Suppressor macrophage treated with lipopolysaccharide for 4 hours (primary cell): ENCODE data around the gene TMEM221.

Experiments used
- DNase-seq: peaks from one replicate; pipeline ENCODE4 v3.0.0-alpha.2; 2020

The TMEM221 gene

GRCh38 chr19:17471410-17472125, 23.1 kb upstream of the TMEM221 start:
- DNase-seq, result no peak

- peak; percentile 98 for DNase-seq
Measured at GRCh38 chr19:17470068-17470841, 21.8 kb upstream of the TMEM221 start, which contains the start of gene SLC27A1. SLC27A1 (plus strand) TSS chr19:17470524; CDS start chr19:17470541, 17 bp downstream.

GRCh38 chr19:17469481-17470067, 21.1 kb upstream of the TMEM221 start:
- peak; percentile 89 for DNase-seq

- DNase-seq, result no peak
Measured at GRCh38 chr19:17469092-17469480, 20.6 kb upstream of the TMEM221 start.

GRCh38 chr19:17468302-17469091, 20.0 kb upstream of the TMEM221 start:
- DNase-seq, result no peak

- no peak for DNase-seq
Measured at GRCh38 chr19:17467471-17468301, 19.2 kb upstream of the TMEM221 start.

- DNase-seq, result no peak
Measured at GRCh38 chr19:17466487-17466850, 18.0 kb upstream of the TMEM221 start.

GRCh38 chr19:17460372-17461230, 12.1 kb upstream of the TMEM221 start, which contains the start of gene NXNL1:
NXNL1 (minus strand) TSS chr19:17460926; CDS start chr19:17460869, 57 bp downstream.
- no peak for DNase-seq

GRCh38 chr19:17458970-17459369, 10.5 kb upstream of the TMEM221 start:
- no peak for DNase-seq

- DNase-seq, result no peak
Measured at GRCh38 chr19:17457616-17458015, 9.1 kb upstream of the TMEM221 start.

- no peak for DNase-seq
Measured at GRCh38 chr19:17456127-17456526, 7.7 kb upstream of the TMEM221 start.

GRCh38 chr19:17455308-17456123, 7.0 kb upstream of the TMEM221 start:
- no peak for DNase-seq

GRCh38 chr19:17454576-17455071, 6.2 kb upstream of the TMEM221 start:
- no peak for DNase-seq

- no peak for DNase-seq
Measured at GRCh38 chr19:17451820-17452219, 3.4 kb upstream of the TMEM221 start.

- no peak for DNase-seq
Measured at GRCh38 chr19:17450264-17451075, 2.0 kb upstream of the TMEM221 start.

- DNase-seq, result no peak
Measured at GRCh38 chr19:17447704-17448130, 751 bp downstream of the TMEM221 start.

GRCh38 chr19:17445526-17446165, 2.8 kb downstream of the TMEM221 start:
- no peak for DNase-seq

GRCh38 chr19:17441241-17442021, 7.0 kb downstream of the TMEM221 start:
- no peak for DNase-seq
